K562 (cell line): ENCODE data around the gene RABL6. TPM values are rescaled to one million over a fixed set of nuclear protein-coding genes. Genes with fewer than 3 reads are reported as not detected.

ENCODE experiments used
- CBX2 ChIP-seq: fragments of 200-600 bp; sonication (generic); IDR thresholded peaks from one replicate; pipeline ENCODE4 v1.6.1; 2012; ENCODE audit warnings: mild to moderate bottlenecking, low read length, inconsistent platforms; ENCODE audit not compliant: insufficient read depth, poor library complexity, severe bottlenecking
- CEBPB ChIP-seq: fragments of 450-650 bp; IDR thresholded peaks from 2 replicates; pipeline ENCODE4 v1.6.1; 2016; ENCODE audit warnings: missing genetic modification characterization, missing compliant biosample characterization
- CXXC5 ChIP-seq: fragments of 250-450 bp; sonication (Bioruptor Pico); IDR thresholded peaks from 2 replicates; pipeline ENCODE4 v1.8.0; 2022; ENCODE audit warnings: inconsistent platforms, mild to moderate bottlenecking, moderate library complexity
- MTA3 ChIP-seq: fragments of 450-650 bp; formaldehyde crosslinking; IDR thresholded peaks from 2 replicates; pipeline ENCODE4 v1.6.1; 2017; ENCODE audit warnings: mild to moderate bottlenecking, borderline replicate concordance
- RB1 ChIP-seq: fragments of 450-650 bp; IDR thresholded peaks from 2 replicates; pipeline ENCODE4 v1.6.1; 2017; ENCODE audit warnings: low read depth, mild to moderate bottlenecking
- SOX6 ChIP-seq: fragments of 450-650 bp; IDR thresholded peaks from 2 replicates; pipeline ENCODE4 v1.6.1; 2014; ENCODE audit warnings: mild to moderate bottlenecking
- TCF7L2 ChIP-seq: fragments of 150-350 bp; IDR thresholded peaks from 2 replicates; pipeline ENCODE4 v1.6.1; 2016; ENCODE audit warnings: low read depth, mild to moderate bottlenecking, low read length, moderate library complexity
- ZBTB7A ChIP-seq: IDR thresholded peaks from 2 replicates; pipeline ENCODE4 v1.6.1; 2011; ENCODE audit warnings: low read depth, mild to moderate bottlenecking, low read length, moderate library complexity, borderline replicate concordance; ENCODE audit not compliant: control insufficient read depth
- ZNF586 ChIP-seq: fragments of 450-650 bp; formaldehyde crosslinking; conservative IDR thresholded peaks from 2 replicates; pipeline ENCODE4 v1.4.0; 2020; ENCODE audit warnings: mild to moderate bottlenecking, moderate library complexity
- polyA plus RNA-seq, 8 experiments: library from polyadenylated mRNA; depleted of rRNA in 4 of 8; stranded (reverse) in 5 of 8; unstranded in 3 of 8; fragments of >200 nt; fragmentation: Nextera tagmentation in 2 of 8; fragmentation: Illumina TruSeq in 1 of 8; extraction: Ambion mirVana in 2 of 8; extraction: Trizol in 1 of 8; gene quantifications; 2 replicates each; pipeline versions ENCODE4 v1.2.1 to v1.2.3, GENCODE V29; 2011 to 2014; ENCODE audit warnings: inconsistent platforms in 1 of 8, missing spikeins in 1 of 8
- total RNA-seq, 7 experiments: library from RNA; depleted of rRNA in 6 of 7; stranded (reverse); fragments of >200 nt in 6 of 7; fragmentation: Illumina TruSeq in 2 of 7; extraction: Trizol in 2 of 7; gene quantifications; 2 replicates each; pipeline versions ENCODE4 v1.2.1 to v1.2.3, GENCODE V29; 2011 to 2021; ENCODE audit warnings: low replicate concordance in 1 of 7
- TF ChIP-seq, protein P1 (sequence below): fragments of 200-800 bp; sonication (Bioruptor generic); IDR thresholded peaks from 2 replicates; pipeline ENCODE4 v1.6.1; 2016; ENCODE audit warnings: missing genetic modification characterization, missing compliant biosample characterization
- TF ChIP-seq, protein P2 (sequence below), 2 experiments: fragments of 150-350 bp in 1 of 2; IDR thresholded peaks; 2 replicates each; pipeline ENCODE4 v1.6.1; 2012 to 2016; ENCODE audit warnings: low read depth in 2 of 2, low read length in 2 of 2, mild to moderate bottlenecking in 1 of 2, moderate library complexity in 1 of 2
- TF ChIP-seq, protein P3 (sequence below): sonication (generic); formaldehyde crosslinking; IDR thresholded peaks from 2 replicates; pipeline ENCODE4 v1.5.0; 2020; ENCODE audit warnings: missing genetic modification reagents
- TF ChIP-seq, protein P4 (sequence below): IDR thresholded peaks from 3 replicates; pipeline ENCODE4 v1.6.1; 2011; ENCODE audit warnings: borderline replicate concordance, mild to moderate bottlenecking, moderate library complexity; ENCODE audit not compliant: insufficient read length; ENCODE audit errors: extremely low read depth

The RABL6 gene
- total and polyA plus RNA-seq, 9 of the 15 experiments (the other 6 are each of a cell fraction or from before 2014, with no cell fraction given), result 5.6 to 181 (median 84.5) TPM

DNA sequence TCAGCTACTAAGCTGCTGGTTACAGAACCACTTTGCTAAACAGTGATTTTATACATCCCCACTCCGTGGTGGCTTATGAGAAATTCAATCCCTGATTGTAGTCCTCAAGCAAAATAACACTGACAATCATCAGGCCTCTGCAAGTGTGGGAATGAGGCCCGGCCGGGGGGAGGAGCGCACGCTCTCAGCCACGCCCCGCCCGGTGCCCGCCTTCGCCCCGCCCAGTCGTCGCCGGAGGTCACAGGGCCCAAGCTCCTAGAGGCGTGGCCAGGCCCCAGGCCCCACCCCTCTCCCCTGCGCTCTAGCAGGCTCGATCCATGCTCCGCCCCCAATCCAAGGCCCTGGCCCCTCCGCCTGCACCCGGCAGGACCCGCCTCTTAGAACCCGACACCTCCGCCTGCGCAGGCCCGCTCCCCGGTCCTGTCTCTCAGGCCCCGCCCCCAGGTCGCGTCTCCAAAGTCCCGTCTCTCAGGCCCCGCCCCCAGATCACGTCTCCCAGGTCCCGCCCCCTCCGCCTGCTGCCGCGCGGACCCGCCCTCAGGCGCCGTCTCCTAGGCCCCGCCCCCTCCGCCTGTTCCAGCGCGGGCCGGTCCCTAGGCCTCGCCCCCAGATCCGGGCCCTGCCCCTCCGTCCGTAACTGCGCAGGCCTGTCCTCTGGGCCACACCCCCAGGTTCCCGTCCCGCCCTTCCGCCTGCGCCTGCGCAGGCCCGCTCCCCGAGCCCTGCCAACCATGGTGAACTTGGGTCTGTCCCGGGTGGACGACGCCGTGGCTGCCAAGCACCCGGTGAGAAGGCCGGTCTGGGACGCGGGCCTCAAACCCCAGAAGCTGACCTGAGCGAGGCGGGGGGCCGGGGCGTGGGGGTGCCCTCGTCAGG is 16.9 kb upstream of the RABL6 start, which contains the start of gene TMEM141 (continued):
- TF ChIP-seq, protein P1, sequence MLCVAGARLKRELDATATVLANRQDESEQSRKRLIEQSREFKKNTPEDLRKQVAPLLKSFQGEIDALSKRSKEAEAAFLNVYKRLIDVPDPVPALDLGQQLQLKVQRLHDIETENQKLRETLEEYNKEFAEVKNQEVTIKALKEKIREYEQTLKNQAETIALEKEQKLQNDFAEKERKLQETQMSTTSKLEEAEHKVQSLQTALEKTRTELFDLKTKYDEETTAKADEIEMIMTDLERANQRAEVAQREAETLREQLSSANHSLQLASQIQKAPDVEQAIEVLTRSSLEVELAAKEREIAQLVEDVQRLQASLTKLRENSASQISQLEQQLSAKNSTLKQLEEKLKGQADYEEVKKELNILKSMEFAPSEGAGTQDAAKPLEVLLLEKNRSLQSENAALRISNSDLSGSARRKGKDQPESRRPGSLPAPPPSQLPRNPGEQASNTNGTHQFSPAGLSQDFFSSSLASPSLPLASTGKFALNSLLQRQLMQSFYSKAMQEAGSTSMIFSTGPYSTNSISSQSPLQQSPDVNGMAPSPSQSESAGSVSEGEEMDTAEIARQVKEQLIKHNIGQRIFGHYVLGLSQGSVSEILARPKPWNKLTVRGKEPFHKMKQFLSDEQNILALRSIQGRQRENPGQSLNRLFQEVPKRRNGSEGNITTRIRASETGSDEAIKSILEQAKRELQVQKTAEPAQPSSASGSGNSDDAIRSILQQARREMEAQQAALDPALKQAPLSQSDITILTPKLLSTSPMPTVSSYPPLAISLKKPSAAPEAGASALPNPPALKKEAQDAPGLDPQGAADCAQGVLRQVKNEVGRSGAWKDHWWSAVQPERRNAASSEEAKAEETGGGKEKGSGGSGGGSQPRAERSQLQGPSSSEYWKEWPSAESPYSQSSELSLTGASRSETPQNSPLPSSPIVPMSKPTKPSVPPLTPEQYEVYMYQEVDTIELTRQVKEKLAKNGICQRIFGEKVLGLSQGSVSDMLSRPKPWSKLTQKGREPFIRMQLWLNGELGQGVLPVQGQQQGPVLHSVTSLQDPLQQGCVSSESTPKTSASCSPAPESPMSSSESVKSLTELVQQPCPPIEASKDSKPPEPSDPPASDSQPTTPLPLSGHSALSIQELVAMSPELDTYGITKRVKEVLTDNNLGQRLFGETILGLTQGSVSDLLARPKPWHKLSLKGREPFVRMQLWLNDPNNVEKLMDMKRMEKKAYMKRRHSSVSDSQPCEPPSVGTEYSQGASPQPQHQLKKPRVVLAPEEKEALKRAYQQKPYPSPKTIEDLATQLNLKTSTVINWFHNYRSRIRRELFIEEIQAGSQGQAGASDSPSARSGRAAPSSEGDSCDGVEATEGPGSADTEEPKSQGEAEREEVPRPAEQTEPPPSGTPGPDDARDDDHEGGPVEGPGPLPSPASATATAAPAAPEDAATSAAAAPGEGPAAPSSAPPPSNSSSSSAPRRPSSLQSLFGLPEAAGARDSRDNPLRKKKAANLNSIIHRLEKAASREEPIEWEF (CRISPR knock-in tag), result no peak
- TF ChIP-seq ZNF586 (CRISPR knock-in tag) (peak; percentile 17; the same call in 1 of the 2 replicates), MTA3 (peak; percentile 8; the same call in 1 of the 2 replicates), RB1 (peak; percentile 29), CBX2 (no peak), CXXC5 (CRISPR knock-in tag) (peak; percentile 44; the same call in 1 of the 2 replicates), TCF7L2 (no peak), CEBPB (tag) (no peak), ZBTB7A (peak; percentile 14; the same call in 1 of the 2 replicates), SOX6 (no peak)
- TF ChIP-seq, protein P2, sequence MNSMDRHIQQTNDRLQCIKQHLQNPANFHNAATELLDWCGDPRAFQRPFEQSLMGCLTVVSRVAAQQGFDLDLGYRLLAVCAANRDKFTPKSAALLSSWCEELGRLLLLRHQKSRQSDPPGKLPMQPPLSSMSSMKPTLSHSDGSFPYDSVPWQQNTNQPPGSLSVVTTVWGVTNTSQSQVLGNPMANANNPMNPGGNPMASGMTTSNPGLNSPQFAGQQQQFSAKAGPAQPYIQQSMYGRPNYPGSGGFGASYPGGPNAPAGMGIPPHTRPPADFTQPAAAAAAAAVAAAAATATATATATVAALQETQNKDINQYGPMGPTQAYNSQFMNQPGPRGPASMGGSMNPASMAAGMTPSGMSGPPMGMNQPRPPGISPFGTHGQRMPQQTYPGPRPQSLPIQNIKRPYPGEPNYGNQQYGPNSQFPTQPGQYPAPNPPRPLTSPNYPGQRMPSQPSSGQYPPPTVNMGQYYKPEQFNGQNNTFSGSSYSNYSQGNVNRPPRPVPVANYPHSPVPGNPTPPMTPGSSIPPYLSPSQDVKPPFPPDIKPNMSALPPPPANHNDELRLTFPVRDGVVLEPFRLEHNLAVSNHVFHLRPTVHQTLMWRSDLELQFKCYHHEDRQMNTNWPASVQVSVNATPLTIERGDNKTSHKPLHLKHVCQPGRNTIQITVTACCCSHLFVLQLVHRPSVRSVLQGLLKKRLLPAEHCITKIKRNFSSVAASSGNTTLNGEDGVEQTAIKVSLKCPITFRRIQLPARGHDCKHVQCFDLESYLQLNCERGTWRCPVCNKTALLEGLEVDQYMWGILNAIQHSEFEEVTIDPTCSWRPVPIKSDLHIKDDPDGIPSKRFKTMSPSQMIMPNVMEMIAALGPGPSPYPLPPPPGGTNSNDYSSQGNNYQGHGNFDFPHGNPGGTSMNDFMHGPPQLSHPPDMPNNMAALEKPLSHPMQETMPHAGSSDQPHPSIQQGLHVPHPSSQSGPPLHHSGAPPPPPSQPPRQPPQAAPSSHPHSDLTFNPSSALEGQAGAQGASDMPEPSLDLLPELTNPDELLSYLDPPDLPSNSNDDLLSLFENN (IDR thresholded peaks at IDR 0.05; ENCODE audit: low read depth in 2 of 2, low read length in 2 of 2), result no peak
- TF ChIP-seq, protein P3, sequence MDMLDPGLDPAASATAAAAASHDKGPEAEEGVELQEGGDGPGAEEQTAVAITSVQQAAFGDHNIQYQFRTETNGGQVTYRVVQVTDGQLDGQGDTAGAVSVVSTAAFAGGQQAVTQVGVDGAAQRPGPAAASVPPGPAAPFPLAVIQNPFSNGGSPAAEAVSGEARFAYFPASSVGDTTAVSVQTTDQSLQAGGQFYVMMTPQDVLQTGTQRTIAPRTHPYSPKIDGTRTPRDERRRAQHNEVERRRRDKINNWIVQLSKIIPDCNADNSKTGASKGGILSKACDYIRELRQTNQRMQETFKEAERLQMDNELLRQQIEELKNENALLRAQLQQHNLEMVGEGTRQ (CRISPR knock-in tag), result peak; percentile 44; the same call in 1 of the 2 replicates
- TF ChIP-seq, protein P4, sequence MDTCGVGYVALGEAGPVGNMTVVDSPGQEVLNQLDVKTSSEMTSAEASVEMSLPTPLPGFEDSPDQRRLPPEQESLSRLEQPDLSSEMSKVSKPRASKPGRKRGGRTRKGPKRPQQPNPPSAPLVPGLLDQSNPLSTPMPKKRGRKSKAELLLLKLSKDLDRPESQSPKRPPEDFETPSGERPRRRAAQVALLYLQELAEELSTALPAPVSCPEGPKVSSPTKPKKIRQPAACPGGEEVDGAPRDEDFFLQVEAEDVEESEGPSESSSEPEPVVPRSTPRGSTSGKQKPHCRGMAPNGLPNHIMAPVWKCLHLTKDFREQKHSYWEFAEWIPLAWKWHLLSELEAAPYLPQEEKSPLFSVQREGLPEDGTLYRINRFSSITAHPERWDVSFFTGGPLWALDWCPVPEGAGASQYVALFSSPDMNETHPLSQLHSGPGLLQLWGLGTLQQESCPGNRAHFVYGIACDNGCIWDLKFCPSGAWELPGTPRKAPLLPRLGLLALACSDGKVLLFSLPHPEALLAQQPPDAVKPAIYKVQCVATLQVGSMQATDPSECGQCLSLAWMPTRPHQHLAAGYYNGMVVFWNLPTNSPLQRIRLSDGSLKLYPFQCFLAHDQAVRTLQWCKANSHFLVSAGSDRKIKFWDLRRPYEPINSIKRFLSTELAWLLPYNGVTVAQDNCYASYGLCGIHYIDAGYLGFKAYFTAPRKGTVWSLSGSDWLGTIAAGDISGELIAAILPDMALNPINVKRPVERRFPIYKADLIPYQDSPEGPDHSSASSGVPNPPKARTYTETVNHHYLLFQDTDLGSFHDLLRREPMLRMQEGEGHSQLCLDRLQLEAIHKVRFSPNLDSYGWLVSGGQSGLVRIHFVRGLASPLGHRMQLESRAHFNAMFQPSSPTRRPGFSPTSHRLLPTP, result no peak
